Measurements from ENCODE around the gene PHETA2. TPM values are rescaled to one million over a fixed set of nuclear protein-coding genes. Genes with fewer than 3 reads are reported as not detected.

The PHETA2 gene
- total and polyA plus RNA-seq, 2 of the 13 experiments (the other 11 are each of a cell fraction or from before 2014, with no cell fraction given): 0.07 TPM; not detected in 1

GRCh38 chr22:42070517-42071422 lies 3.3 kb upstream of the PHETA2 start, which contains the start of gene NAGA (continued):
- TF ChIP-seq, protein P1, sequence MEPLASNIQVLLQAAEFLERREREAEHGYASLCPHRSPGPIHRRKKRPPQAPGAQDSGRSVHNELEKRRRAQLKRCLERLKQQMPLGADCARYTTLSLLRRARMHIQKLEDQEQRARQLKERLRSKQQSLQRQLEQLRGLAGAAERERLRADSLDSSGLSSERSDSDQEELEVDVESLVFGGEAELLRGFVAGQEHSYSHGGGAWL (CRISPR knock-in tag; IDR thresholded peaks at IDR 0.05): peak; percentile 80; the same call in 1 of the 2 replicates
- TF ChIP-seq ZFP82 (CRISPR knock-in tag; IDR thresholded peaks at IDR 0.05; ENCODE audit: borderline replicate concordance): peak; percentile 82; the same call in 1 of the 2 replicates
- peak; percentile 76; the same call in 1 of the 2 replicates for TF ChIP-seq ZNF589 (CRISPR knock-in tag; conservative IDR thresholded peaks at IDR 0.05)
- TF ChIP-seq, protein P2, sequence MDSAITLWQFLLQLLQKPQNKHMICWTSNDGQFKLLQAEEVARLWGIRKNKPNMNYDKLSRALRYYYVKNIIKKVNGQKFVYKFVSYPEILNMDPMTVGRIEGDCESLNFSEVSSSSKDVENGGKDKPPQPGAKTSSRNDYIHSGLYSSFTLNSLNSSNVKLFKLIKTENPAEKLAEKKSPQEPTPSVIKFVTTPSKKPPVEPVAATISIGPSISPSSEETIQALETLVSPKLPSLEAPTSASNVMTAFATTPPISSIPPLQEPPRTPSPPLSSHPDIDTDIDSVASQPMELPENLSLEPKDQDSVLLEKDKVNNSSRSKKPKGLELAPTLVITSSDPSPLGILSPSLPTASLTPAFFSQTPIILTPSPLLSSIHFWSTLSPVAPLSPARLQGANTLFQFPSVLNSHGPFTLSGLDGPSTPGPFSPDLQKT (CRISPR knock-in tag; IDR thresholded peaks at IDR 0.05; ENCODE audit: borderline replicate concordance): peak; percentile 58; the same call in 1 of the 2 replicates
- peak; percentile 84; the same call in 1 of the 2 replicates for TF ChIP-seq ZNF564 (CRISPR knock-in tag; IDR thresholded peaks at IDR 0.05)
- peak; percentile 85 for TF ChIP-seq POLR2AphosphoS5 (IDR thresholded peaks at IDR 0.05; ENCODE audit: low read depth, low read length)
- 0 out of 2 replicates have a peak, but pooled peaks have one; percentile 54 for TF ChIP-seq TFAP4 (IDR thresholded peaks at IDR 0.05; ENCODE audit: borderline replicate concordance, low read depth)
- no peak for TF ChIP-seq ZNF550 (CRISPR knock-in tag; IDR thresholded peaks at IDR 0.05; ENCODE audit: borderline replicate concordance)
- peak; percentile 67; the same call in 1 of the 2 replicates for TF ChIP-seq ZNF670 (CRISPR knock-in tag; IDR thresholded peaks at IDR 0.05; ENCODE audit: borderline replicate concordance)
- no peak for TF ChIP-seq RBAK (CRISPR knock-in tag; IDR thresholded peaks at IDR 0.05)
- no peak for TF ChIP-seq CENPX (CRISPR knock-in tag; IDR thresholded peaks at IDR 0.05)
- TF ChIP-seq ZNF678 (CRISPR knock-in tag; IDR thresholded peaks at IDR 0.05): no peak; the same call in 1 of the 2 replicates
- TF ChIP-seq RXRB (CRISPR knock-in tag; IDR thresholded peaks at IDR 0.05; ENCODE audit: borderline replicate concordance): peak; percentile 43; the same call in 1 of the 2 replicates
- TF ChIP-seq ZNF766 (CRISPR knock-in tag; IDR thresholded peaks at IDR 0.05; ENCODE audit: borderline replicate concordance): no peak
- 0 out of 2 replicates have a peak, but pooled peaks have one; percentile 16 for TF ChIP-seq CTCF (CRISPR knock-in tag; IDR thresholded peaks at IDR 0.05)
- TF ChIP-seq ZNF121 (CRISPR knock-in tag; IDR thresholded peaks at IDR 0.05): no peak
- 0 out of 2 replicates have a peak, but pooled peaks have one; percentile 64 for TF ChIP-seq SETDB1 (CRISPR knock-in tag; IDR thresholded peaks at IDR 0.05; ENCODE audit: borderline replicate concordance)
- TF ChIP-seq TCF12 (IDR thresholded peaks at IDR 0.05): no peak
- TF ChIP-seq TCF12 (CRISPR knock-in tag; IDR thresholded peaks at IDR 0.05): no peak
- peak; percentile 87; the same call in 1 of the 2 replicates for TF ChIP-seq ZNF430 (CRISPR knock-in tag; IDR thresholded peaks at IDR 0.05)
- peak; percentile 41 for TF ChIP-seq PPARG (CRISPR knock-in tag; conservative IDR thresholded peaks at IDR 0.05)
- peak; percentile 68; the same call in 1 of the 2 replicates for TF ChIP-seq ZBTB26 (CRISPR knock-in tag; IDR thresholded peaks at IDR 0.05; ENCODE audit: borderline replicate concordance)
